ENCODE data around the gene UCN3.

UCN3 gene, protein sequence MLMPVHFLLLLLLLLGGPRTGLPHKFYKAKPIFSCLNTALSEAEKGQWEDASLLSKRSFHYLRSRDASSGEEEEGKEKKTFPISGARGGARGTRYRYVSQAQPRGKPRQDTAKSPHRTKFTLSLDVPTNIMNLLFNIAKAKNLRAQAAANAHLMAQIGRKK

GRCh38 chr10:5364890-5365338 is at the start of gene UCN3:
UCN3 (plus strand) TSS chr10:5364966; CDS start chr10:5373721, 8,755 bp downstream.
- ATAC-seq (no peak), DNase-seq (no peak)

DNA sequence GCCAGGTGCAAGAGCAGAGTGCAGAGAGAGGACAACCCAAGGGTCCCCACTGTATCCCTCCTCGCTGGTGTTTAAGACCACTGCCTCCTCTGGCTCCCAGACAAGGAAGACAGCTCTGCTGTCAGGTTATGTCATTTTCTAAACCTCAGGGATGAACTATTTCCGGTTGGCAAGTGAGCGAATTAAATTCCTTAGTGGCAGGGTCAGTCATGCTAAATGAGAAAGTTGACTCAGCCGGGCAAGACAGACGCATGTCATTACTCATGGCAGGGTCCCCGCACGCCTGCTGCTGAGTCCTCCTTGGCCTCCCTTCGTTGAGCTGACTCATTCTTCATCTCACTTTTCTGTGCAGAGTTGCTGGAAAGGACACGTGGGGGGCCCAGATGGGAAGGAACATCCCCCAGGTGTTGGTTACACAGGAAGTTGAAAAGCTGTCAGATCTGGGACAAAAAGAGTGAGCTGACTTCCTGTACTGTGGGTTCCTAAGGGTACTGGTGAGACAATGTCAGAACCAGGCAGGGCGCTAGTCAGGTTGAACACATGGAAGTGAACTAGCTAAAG is 47.1 kb upstream of the UCN3 start:
- DNase-seq (peak; percentile 67), ATAC-seq (peak; percentile 96)

- no peak for DNase-seq
- ATAC-seq = no peak
Measured at GRCh38 chr10:5318148-5318547, 46.6 kb upstream of the UCN3 start.

DNA sequence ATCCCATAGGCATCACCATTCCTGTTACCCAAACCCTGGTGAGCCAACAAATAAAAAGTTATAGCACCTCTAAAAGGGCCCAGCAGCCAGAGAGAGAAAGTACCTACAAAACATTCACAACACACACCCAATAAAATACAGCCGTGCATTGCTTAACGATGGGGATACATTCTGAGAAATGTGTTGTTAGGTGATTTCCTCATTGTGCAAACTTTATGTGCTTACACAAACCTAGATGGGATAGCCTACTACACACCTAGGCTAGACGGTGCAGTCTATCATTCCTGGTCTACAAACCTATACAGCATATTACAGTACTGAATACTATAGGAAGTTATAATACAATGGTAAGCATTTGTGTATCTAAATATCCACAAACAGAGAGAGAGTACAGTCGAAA is 44.9 kb upstream of the UCN3 start:
- DNase-seq (no peak), ATAC-seq (no peak)

- ATAC-seq = no peak
- DNase-seq = no peak
Measured at GRCh38 chr10:5321273-5321672, 43.5 kb upstream of the UCN3 start.

GRCh38 chr10:5323446-5323845 is 41.3 kb upstream of the UCN3 start:
- ATAC-seq = no peak
- DNase-seq = no peak

- DNase-seq (no peak), ATAC-seq (no peak)
Measured at GRCh38 chr10:5325076-5325475, 39.7 kb upstream of the UCN3 start.

GRCh38 chr10:5334196-5334880 is 30.4 kb upstream of the UCN3 start:
- no peak for ATAC-seq

DNA sequence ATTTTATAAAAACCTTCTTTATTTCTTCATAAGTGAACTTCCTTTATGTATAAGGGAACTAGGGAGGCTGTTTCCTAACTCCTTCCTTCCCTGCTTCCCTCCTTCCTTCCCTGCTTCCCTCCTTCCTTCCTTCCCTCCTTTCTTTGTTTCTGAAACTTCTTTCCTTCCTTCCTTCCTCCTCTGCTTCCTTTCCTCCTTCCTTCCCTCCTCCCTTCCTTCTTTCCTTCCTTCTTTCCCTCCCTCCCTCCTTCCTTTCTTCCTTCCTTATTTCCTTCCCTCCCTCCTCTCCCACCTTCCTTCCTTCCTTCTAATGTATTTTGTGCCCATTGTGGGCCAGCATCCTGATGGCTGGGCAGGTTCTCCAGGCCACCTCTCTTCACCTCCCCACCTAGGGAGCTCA is 26.8 kb upstream of the UCN3 start:
- ATAC-seq (no peak), DNase-seq (no peak)

More at GRCh38 chr10:5334196-5334880, 30.4 kb upstream of the UCN3 start:
- DNase-seq = no peak

DNA sequence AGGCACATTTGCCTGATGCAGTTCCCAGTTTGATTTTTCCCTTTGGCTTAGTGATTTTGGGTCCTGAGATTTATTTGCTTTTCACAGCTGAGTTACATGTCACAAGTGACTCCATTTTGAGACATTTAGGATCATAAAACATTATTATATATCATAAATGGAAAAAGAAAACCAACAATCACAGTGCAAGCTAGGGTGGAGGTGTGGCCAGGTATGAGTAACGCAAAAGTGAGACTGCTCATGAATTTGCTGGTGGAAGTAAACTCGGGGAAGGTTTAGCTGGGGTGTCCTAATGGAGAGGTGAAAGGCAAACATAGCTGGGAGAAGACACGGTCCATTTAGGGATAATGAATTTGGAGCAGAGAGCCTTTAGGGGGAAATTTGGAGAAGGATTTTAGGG is 21.7 kb upstream of the UCN3 start:
- ATAC-seq (no peak), DNase-seq (no peak)

DNA sequence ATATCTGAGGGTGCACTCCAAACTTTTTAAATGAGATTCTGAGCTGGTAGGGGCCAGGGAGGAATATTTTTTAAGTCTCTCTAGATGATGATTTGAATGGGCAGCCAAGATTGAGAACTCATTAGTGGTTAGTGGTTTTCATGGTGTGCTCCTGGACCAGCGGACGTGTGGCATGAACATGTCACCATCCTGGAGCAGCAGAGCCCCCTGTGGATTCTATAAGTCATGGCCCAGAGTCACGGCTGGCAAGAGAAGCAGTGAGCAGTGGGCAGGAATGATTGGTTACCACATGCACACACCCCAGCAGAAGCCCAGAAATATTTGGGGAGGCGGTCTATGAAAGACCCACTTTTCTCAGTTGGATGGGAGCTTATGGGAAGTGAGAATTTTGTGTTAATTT is 21.2 kb upstream of the UCN3 start:
- ATAC-seq = no peak
- DNase-seq = no peak

DNA sequence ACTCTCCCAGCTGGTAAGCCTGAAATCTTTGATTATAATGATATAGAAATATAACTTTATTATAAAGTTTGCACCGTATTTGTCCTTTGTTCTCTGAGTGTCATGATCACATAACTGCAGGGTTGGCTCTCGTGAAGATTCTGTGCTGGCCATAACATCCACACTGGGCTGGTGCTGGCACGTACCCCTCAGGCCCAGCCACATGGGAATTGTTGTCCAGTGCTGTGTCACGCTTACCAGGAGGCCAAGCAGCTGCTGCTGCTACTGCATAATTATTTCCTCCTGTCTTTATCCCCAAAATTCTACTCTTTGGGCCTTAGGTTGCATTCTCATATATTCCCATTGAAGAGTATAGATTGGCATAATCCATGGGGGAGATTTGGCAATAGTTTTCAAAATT is 20.8 kb upstream of the UCN3 start:
- ATAC-seq (no peak), DNase-seq (no peak)

DNA sequence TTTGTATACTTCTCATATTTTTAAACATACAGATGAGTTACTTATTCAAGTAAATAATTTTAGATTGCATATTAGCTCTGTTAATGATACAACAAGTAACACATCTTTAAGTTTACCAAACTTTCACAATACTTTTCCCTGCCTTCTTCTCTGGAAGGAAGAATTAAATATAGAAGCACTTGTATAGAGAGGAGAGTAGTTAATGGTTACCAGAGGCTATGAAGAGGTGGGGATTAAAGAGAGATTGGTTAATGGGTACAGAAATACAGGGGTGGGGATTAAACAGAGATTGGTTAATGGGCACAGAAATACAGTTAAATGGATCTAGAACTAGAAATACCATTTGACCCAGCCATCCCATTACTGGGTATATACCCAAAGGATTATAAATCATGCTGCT is 20.0 kb upstream of the UCN3 start:
- ATAC-seq (no peak), DNase-seq (no peak)

- DNase-seq = no peak
- no peak for ATAC-seq
Measured at GRCh38 chr10:5346881-5347280, 17.9 kb upstream of the UCN3 start.

- ATAC-seq = no peak
- DNase-seq = no peak
Measured at GRCh38 chr10:5349362-5349761, 15.4 kb upstream of the UCN3 start.

DNA sequence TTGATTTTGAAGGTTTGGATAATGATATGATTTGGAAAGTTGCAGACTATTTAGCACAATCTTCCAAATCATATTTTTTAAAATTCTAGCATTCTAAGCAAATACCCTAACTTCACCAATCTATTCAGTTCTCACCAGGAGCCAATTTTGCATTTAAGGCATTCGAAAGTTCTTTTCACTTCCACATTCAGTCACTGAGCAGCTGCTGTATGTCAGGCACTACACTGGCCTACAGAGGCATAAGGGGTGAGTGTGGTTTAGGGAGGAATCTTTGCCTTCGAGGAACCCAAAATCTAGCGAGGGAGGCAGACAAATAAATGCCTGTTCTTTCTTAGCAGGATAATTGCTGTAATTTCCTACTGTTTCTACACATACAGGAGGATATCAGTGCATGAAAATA is 10.7 kb upstream of the UCN3 start:
- ATAC-seq = no peak
- no peak for DNase-seq

GRCh38 chr10:5355594-5356301 is 9.0 kb upstream of the UCN3 start:
- ATAC-seq (no peak), DNase-seq (no peak)

DNA sequence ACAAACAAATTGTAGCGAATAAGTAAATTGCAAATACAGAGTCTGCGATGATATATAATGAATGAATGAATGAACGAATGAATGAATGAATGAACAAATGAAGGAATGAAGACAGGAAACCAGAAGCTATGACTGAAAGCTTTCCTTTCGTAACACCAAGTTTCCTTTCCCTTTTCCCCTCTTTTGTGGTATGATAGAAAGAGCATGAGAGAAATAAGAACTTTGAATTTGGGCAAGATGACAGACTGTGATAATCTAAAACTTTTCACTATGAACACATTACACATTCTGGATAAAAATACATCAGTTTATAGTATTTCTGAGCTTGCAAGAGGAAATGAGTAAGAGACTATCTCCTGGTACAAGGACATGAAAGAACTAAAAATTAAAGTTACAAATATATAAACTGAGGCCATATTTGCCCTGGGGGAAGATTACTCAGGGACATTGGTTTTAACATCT is 8.4 kb upstream of the UCN3 start:
- peak; percentile 28 for ATAC-seq
- DNase-seq = no peak

DNA sequence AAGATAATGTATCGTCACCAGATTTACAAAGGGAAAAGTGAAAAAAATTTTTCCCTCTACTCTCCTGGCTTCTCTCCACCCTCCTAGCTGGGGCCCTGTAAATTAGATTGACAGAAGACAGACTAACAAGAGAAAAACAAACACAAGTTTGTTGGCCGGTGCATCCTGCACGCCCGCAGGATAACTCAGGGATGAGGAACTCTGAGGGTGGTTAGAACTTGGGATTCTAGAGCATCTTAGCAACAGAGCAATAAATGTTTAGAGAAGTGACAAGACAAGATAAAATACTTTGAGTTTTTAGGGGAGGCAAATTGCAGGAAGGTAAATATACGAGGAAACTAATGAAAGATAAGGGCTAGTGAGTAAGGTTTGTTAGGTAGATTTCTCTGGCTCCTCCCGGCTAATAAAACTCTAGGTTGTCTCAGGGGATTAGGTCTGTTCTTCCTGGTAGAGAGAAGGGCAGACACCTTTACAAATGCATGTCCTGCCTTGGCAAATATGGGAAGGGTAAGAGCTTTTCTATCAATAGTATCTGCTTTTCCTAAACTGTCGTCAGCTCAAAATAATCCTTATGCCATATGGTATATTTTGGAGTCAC is 4.3 kb upstream of the UCN3 start:
- DNase-seq (no peak), ATAC-seq (no peak)

DNA sequence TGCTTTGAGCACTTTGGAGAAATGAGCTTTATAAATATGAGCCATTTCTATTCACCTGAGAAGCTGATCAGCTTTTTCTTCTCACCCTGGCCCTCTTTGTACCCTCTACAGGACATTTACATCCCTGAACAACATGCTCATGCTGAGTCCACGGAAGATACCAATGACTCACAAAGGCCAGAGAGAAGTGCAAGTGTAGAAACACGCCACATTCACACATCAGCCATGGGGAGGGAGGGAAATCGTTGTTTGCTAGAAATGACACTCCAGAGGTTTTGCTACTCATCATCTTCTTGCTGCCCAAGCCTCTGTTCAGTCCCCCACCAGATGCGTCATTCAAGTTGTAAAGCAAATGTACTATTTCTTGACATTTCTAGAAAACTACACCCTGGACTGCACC is 2.8 kb upstream of the UCN3 start:
- no peak for ATAC-seq
- no peak for DNase-seq

GRCh38 chr10:5362873-5363272 is 1.9 kb upstream of the UCN3 start:
- DNase-seq (no peak), ATAC-seq (no peak)

DNA sequence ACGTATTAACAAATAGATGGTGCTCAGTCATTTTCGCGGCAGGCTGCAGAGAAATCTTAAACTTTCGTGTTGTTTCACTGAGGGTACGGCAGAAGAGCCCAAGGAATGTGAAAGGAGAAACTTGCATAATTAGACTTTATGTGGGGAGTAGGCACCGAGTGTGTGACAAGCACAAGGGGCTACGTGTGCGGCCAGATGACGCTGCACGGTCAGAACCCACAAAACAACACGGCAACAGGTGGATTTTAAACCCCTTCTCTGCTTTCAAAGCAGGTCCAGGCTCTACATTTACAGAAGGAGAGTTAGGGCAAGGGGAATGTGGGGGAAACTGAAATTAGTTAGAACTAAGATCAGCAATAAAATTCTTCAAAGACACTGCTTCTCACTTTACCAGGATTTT is 392 bp upstream of the UCN3 start:
- no peak for DNase-seq
- ATAC-seq = no peak

DNA sequence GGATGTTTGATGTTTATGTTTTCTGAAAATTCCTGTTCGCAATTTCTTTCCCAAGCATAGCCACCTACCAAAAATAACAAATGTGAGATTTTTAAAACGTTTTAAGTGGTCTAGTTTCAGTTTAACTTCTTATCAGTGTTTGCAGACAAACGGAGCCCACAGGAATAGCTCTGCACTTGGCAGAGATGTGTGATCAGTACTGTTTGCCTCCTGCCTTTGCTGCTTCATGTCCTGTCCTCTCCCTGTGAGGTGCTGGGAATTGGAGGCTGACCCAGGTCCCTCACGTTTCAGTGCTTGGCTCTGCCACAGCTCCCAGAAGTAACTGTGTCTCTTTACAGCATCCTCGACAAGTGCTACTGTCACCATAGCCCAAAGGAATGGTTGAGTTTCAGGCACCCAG is 1.2 kb downstream of the UCN3 start:
- no peak for DNase-seq
- no peak for ATAC-seq

Measured in stimulated activated naive CD8-positive, alpha-beta T cell treated with anti-CD3 and anti-CD28 coated beads, Interleukin-15, Interleukin-2, amounts not matched to agents 100 U/mL and 50 U/mL, for 24 hours (primary cell).